Activated CD4-positive, alpha-beta T cell treated with anti-CD3 and anti-CD28 coated beads, Interleukin-2, amount 50 U/mL, for 24 hours (primary cell): ENCODE measurements around the gene DUSP10.

Experiments
- DNase-seq, 2 donors: peaks; one replicate each; pipeline ENCODE4 v3.0.0-alpha.2; 2020; ENCODE audit warnings: low read depth in 1 of 2, low spot score in 1 of 2

DUSP10 gene

DNA sequence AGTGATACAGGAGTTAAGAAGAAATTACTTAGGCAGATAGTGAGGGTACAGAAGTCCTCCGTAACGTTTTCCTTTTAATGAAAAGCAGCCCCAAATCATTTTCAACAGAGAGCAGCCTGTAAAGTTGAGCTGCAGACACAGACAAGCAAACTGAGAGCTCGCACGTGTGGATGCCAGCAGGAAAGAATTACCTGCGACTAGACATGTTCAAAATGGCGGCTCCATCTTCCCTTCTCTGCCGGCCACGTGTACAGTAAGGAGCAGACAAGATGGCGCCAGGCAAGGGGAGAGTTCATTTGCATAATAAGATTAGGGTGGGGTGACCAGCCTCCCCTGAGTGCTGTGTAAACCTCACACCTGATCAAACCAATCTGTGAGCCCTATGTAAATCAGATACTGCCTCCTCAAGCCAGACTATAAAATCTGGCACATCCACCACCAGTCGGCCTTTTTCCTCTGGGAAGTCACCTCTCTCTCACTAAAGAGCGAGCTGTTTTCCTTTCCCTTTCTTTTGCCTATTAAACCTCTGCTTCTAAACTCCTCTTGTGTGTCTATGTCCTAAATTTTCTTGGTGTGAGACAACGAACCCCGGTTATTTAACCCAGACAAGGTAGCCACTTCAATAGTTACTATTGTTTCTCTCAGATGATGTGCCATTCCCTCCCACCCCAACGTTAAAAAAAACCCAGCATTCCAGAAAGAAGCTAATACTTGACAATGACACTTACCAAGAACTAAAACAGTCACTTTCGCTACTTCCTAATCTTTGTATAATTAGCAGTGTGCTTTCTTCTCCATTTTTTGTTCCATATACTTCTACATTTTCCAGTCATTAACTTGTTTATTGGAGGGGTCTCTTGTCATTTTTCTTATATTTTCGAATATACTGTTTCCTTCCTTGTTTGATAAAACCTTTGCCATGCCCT is 27.4 kb downstream of the DUSP10 start:
- DNase-seq, result no peak

DNA sequence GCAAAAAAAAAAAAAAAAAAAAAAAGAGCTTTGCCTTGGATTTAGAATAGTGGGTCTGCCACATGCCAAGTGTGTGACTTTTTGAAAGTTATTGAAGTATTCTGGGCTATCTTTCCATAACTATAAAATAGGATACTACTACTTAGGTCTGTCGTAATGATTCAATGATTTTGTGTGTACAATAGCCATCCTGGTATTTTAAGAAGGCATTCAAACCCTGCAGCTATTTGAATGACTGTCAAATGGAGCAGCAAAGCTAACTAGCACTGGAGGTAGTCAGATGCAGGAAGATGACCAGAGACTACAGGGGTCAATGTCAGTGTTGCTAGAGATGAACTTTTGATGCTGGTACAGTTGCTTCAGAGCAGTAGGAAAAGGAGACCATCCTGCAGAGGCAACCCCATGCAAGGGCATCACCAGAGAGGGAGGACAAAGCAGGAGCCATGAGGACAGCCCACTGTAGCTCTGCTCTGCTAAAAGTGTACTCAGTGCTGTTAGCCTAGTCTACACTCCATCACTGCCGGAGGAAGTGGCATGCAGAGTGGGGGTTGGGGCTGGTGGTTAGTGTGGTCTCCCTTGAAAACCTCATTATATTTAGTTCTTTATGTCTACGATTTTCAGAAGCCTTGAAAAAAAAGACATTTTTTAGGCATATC is 29.0 kb downstream of the DUSP10 start:
- DNase-seq, result peak; percentile 13 to 61

DNA sequence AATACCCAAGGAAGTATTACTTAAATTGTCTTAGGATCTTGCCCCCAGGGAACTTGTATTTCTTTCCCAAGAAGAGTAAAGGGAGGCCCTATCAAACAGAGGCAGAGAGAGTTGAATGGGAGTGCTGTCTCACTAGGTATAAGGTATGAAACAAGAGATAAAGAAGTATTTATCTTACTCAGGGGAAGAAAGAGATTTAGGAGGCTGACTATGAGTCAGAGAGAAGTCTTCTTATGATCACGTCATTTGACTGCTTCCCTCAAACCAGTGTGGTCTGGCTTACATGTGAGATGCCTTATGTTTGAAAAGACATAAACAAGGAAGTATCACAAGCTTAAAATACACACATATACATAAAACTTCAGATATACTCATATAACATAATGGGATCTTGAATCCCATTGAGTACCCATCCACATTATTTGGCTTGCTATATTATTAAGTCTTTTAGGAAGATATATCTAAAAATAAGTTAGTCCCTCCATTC is 29.6 kb downstream of the DUSP10 start:
- peak in 1 of 2 donors; percentile 41 for DNase-seq

DNA sequence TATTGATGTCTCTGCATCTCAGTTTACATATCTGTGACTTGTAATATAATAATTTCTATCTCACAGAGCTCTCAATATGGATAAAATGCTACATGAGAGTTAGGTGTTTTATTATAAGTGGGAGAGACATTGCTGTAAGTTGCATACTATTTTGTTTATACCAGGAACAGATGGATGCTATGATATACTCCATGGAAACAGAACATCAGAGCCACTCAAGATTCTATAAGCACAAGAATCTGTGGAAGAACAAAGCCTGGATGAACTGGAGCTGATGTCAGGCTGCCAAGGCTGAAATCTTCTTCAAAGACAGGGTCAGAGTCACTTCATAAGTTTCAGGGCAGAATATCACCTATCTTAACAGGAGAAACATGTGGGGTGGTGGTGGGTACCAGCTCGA is 30.2 kb downstream of the DUSP10 start:
- DNase-seq, result no peak

DNA sequence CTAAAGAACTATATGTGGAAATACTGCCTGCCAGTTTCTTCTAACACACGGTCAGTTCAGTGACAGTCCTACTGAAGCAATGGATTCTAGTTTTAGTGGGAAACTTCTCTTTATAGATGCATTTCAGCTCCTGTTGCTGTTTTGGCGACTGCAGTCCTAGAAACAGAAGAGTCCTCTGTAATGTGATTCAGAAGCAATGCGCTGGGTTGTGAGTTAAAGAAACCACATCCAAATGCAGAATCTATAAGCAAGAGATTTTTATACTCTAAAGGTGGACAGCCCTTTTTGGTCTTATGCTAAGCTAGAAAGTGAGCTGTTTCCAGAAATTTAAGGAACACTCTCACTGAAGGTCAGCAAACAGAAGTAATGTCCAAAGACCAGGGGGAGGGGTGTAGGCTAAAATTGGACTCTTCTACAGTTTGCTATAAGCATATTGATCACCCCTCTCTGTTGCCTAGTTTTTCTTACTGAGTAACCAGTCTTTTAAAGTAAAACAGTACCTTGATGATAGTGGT is 30.8 kb downstream of the DUSP10 start:
- DNase-seq, result no peak

DNA sequence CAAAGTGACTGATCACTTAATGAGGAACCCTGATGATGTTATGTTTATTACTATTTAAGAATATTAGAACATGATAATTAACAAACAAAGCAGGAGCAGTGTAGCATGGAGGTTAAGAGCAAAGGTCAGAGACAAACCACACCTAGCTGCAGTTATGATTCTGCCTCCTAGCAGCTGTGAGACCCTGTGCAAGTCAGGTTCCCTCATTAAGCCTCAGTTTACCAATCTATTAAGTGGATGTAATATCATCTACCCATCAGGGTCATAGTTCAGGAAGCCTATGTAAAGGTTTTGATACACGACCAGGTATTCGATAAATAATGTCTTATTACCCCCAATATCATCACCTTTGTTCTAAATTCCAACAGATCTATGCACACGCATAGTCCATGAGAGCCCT is 32.0 kb downstream of the DUSP10 start:
- DNase-seq, result no peak

DNA sequence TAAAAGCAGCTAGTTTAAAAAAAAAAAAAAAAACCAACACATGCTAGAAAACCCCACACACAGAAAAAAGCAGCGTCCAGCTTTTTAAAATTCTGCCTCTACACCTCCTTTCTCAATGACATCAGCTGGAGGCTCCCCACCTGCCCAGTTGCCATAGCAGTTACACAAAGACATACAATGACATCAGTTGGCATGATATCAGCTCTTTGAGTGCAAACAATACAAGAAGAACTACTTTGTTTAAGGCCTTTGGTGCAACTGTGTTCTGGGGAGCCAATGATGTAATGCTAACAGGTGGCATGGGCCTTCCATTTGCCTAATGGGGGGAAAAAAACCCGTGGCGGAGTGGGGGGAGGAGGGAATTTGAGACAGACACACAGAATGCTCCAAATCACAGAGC is 32.9 kb downstream of the DUSP10 start:
- DNase-seq, result no peak

DNA sequence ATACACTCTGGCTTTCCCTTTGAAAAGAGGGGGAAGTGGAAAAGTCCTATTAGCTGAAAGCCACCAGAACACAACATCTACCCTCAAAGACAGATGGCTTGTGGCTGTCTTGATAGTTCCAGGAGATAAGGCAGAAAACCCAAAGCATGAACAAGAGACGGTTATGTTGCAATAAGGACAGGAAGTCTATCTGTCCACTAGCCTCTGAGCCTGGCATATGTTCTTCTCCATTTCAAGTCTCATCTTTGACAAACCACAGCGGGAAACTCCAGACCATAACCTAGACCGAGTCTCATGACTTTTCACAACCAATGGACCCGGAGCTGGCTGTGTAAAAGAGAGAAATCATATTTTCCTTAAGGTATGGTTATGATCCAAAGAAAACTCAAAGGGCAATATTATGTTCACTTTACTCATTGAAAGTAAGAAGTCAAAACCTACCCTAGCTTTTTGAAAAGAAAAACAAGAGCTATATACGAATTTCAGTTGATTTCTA is 33.8 kb downstream of the DUSP10 start:
- DNase-seq, result peak in 1 of 2 donors; percentile 27

DNA sequence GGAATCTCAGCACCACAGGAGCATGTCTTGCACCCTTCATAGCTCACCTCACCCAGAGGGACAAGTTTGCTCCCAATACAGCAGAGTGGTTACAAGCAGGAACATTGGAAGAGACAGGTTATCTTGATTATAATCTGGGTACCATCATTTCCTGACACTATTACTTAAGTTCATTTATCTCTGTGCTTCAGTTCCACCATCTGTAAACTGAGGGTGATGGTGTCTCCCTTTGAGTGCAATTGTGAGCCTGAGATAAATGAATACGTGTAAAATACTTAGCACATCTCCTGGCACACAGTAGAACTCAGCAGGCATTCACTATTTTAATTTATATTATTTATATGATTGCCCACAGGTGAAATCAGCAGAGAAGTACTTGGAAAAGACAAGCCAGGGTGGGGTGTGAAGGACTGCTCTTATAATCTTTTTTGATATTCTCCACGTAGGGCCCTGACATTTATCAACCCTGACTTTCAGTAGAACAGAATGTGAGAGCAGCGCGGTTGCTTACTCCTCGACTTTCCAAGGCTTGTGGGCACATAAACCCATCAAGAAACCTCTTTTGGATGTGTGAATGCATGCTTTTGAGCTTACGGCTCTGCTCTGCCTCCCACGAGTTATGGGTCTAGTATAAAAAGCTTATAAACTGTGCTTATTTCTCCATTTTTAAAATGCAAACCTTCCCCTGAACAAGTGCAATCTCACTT is 34.9 kb downstream of the DUSP10 start:
- no peak for DNase-seq

DNA sequence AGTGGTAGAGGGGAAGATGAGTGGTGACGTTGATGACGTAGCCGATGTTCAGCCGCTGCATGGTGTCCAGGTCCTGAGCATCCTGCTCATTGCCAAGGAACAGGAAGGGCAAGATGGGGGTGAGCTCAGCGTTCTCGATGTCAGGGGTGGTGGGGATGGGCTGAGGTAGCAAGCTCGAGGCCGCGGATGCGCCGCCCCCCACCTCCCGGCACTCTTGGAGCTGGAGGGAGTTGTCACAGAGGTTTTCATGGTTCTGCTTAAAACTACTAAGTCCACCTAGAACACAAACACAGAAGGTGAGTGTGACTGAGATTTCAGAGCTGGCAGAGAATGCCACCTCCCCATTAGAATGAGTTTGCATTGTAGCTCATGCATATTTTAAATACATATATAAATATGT is 35.7 kb downstream of the DUSP10 start:
- DNase-seq, result no peak

DNA sequence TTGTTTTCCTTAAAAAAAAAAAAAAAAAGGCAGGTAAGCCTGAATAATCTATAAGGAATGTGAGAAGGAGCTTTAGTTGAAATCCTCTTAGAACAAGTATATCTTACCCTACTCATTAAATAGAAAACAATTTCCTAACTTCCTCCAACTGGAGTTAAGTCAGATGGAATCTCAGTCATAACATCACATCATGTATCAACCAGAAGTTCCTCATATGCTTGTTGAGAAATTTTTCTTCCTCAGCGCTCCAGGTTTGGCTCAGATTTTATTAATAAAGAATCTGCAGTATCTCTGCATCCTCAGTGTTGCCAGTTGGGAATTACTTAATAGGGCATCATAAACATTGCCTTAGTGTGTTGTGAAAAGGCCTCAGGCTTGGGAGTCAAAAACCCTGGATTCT is 37.6 kb downstream of the DUSP10 start:
- no peak for DNase-seq

DNA sequence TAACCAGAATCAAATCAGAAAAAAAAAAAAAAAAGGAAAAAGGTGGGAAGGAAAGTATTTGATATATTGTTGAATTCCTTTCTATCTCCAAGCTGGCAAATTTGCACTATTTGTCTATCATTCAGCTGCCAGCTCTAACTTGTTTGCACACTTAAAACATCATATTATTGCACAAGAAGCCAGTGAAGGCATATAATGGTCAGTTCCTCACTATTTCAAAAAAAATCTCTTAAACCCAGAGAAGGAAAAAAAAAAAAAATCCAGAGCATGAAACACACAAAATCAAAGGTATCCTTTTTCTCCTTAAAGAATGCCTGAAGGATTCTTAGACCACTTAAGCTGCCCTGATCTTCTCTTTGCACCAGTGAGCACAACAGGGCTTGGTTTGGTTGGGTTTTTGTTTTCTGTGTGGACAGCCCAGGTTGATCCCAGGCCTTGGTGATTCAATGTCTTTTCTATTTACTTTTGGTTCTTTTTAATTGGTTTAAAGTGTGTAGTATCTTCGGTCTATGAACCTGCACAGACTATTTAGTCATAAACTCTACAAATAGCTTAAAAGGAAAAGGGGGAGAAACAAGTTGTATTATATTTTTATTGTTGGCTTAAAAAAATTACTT is 40.2 kb downstream of the DUSP10 start:
- no peak for DNase-seq

DNA sequence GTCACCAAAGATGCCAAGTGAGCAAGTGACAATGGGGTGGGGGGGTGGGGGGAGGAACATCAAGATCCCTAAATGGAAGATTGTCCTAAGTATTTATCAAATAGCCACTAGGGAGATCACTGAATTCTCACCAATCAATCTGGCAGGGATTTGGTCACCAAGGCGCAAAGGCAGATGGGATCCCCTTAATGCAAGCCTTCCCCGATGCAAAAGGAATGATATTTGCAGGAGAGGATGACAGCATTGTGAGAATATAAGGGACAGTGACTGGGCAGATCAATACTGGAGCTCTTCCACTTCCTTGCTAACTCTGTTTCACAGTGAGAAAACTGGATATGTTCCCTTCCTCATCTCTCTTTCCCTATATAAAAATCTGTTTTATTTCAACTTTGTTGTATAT is 40.9 kb downstream of the DUSP10 start:
- no peak for DNase-seq

DNA sequence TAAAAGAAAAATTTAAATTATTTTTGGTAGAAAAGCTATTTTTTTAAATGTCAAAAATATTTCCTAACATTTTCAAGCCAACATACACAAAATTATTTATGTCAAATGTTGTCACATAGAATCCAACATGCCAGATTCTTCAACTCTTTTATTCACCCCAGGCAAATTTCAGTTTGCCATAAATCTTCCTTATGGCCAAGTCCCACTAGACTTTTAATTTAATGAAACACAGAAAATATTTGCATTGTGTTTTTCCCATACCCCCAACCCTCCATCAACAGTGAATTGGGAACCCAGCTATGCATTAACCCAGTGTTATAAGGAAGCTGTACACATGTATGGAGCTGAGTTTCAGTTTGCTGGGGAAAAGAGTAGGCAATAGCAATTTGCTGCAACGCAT is 41.4 kb downstream of the DUSP10 start:
- no peak for DNase-seq

DNA sequence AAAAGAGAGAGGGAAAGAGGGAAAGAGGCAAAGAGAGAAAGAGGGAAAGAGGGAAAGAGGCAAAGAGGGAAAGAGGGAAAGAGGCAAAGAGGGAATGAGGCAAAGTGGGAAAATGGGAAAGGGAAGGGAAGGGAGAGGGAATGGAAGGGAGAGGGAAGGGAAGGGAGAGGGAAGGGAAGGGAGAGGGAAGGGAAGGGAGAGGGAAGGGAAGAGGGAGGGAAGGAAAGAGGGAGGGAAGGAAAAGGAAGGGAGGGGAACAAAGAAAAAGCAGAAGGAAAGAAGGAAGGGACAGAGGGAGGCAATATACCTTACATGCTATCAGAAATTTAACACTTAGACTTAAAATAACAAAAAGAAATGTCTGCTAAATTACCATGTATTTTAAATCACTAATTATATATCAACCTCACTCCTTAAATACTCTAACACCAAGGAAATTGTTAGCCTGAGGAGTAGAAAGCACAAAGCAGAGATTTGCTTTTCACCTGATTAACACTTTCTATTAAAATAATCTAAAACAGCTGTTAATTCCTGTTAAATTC is 41.8 kb downstream of the DUSP10 start:
- DNase-seq, result no peak

DNA sequence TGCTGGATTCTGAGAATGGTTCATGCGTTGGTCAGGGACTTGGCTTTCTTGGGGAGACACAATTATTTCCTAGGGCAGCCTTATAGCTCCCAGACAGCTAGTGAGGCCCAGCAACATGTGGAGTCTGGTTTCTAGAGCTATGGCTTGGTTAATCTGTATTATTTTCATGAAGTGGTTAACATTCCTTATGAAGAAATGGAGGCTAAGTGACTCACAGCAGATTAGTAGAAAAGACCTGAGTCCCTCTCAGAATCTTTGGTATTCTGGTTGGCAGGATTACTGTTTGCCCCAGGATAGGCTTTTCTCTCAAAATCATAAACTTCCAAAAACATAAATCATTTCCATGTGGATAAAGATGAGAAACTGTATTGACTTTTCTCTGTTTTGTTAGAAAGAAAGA is 42.3 kb downstream of the DUSP10 start:
- DNase-seq, result no peak

DNA sequence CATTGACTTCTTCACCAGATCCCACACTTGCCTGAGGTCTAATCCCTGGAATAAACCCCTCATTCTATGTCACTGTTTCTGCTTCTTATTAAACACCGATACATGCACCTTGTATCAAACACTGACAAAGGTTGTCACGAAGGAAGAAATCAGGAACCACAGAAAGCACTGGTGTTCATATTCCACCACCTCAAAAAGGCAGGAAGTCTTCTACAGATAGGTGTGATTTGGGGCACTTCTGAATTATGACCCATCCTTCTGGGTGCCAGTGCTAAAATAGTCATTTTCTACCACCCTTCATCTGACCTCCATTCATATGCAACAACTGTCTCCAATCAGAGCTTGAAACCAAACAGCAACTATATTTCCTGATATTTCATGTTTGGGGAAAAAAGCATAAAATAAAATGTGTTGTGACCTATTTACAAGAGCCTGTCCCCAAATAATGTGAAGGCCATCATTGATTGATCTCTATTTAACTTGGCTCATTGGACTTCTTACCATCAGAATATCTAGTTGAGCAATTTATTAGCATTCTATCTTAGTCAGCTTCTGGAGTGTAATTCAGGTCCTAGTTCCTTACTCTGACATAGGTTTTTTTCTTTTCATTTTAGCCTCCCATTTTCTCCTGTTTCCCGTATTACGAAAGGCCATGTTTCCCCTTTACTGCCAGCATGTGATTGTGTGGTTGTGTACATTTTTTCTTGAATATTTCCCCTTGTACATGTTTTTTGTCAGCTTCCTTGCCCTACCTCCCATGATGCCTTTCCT is 43.1 kb downstream of the DUSP10 start:
- DNase-seq, result no peak

DNA sequence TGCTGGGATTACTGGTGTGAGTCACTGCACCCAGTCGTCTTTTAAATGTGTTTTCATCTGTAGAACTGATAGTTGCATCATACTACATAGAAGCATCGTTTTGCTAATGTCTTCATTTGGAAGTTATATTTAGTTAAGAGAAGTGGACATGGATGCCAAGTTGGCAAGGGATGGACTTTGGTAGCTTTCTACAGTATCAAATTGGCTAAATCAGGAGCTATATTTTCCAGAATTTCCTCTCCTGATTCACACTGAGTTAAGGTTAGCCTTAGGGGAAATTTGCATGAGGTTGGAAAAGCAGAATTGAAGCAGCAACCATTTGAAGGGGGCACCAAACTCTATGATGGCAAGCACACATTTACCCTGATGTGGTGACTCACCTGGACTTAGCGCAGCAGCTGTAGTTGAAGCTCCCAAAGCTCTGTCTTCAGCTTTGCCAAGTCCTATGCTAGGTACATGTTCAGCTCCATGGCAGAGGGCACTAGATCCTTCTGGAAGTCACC is 43.9 kb downstream of the DUSP10 start:
- no peak for DNase-seq

DNA sequence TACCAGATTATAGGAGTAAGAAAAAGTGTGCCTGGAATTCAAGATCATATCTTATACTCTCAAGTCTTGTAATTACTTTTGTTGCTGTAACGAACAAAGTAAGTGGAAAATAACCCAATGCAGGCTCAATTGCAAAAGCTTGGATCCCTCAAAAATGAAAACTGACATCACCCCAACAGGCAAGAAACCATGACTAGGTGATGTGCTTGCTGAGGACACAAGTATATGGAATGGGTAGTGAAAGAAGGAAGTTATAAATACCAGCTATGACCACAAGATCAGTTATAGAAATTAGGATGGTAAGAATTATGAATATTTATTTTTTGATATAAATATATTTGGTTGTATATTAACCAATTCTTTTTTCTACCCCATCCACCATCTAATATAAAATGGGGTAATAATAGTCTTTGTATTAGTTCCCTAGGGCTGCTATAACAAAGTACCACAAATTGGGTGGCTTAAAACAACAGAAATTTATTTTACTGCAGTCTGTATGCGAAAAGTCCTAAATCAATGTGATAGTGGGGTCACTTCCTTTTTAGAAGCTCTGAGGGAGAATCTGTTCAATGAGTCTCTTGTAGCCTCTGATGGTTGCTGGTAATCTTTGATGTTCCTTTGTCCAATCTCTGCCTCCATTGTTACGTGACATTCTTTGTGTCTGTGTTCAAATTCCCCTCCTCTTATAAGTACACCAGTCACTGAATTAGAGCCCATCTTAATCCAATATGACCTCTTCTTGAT is 45.0 kb downstream of the DUSP10 start:
- DNase-seq, result no peak
